Stimulated activated CD8-positive, alpha-beta memory T cell treated with anti-CD3 and anti-CD28 coated beads, Interleukin-7, amount 100 ng/mL, for 24 hours (primary cell): ENCODE results near the gene CELF2.

Experiments
- DNase-seq: peaks from one replicate; pipeline ENCODE4 v3.0.0-alpha.2; 2020; ENCODE audit warnings: low read depth

The CELF2 gene

DNA sequence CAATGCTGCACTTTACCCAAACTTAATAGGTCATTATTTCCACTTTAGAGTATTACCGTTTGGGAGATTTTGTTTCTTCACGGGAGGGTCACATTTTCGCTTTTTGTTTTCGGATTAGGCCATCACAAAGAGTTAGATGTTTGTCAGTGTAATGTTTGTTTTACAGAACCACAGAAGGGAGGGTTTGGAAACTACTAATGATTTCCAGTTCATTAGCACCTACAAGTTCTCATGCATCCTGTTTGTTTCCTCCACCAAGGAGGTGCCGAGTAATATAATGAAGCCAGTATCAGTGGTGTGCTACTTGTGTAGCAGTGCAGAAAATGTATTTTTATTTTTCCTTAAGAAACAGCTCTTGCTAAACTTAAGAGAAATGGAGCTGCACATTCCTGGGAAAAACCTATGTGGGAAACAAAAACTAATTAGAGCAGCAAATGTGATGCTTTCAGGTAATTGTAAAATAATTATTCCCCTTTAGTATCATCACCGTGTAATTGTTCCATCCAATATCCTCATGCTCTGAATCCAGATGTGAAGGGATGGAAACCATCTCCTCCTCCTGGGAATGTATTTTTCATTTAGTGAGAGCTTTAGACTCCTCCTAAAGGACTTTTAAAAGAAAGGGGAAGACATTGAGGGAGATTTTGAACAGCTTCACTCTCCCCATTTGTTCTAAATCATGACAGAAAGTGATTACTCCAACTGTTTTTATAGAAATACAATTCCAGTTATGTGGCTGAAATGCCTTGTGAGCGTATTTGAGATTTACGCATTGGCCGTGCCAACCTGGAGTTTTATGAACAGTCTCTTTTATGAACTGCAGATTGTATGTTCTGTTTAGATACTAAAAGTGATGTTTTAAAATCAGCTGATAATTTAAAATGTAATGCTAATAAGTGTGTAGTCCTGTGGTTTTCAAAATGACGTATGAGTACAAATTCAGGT is 5.6 kb downstream of the CELF2 start:
- DNase-seq: no peak

GRCh38 chr10:11024596-11024995 is 6.9 kb downstream of the CELF2 start:
- no peak for DNase-seq

DNA sequence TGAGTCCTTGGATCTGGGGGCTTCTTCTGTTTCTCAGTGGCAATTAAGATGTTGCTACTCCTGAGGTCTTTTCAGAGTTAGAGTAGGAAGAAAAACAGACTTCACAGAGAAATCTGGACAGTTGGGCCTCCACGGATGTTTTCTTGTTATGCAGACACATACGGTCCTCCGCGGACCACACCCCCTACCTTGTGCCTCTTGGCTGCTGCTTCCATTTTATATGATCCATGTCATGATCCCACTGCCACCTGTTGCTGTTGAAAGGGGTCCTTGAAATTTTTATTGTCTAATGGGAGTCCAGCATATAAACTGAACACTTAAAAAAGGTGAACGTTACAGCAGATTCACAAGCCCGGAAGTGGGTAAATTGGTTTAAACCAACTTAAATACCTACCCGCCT is 8.3 kb downstream of the CELF2 start:
- no peak for DNase-seq

DNA sequence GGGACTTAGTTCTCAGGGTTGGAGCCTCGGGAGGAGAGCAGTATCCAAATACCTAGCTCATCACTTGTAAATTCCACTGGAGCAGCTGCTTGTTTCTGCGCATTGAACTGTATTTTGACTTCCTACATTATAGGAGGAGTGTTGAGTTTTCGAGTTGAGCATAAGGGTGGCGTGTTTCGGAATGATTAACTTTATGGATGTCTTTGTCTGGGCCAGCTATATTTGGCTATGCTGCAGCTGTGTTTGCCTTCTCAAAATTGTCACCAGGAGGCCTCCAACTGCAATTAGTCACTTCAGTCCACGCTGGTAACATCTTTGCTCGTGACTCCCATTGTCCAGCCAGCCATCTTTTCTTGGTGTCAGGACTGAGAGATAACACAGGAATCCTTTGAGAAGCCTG is 9.1 kb downstream of the CELF2 start:
- no peak for DNase-seq

- DNase-seq: no peak
These were observed 17.1 kb downstream of the CELF2 start for GRCh38 chr10:11034762-11035161.

DNA sequence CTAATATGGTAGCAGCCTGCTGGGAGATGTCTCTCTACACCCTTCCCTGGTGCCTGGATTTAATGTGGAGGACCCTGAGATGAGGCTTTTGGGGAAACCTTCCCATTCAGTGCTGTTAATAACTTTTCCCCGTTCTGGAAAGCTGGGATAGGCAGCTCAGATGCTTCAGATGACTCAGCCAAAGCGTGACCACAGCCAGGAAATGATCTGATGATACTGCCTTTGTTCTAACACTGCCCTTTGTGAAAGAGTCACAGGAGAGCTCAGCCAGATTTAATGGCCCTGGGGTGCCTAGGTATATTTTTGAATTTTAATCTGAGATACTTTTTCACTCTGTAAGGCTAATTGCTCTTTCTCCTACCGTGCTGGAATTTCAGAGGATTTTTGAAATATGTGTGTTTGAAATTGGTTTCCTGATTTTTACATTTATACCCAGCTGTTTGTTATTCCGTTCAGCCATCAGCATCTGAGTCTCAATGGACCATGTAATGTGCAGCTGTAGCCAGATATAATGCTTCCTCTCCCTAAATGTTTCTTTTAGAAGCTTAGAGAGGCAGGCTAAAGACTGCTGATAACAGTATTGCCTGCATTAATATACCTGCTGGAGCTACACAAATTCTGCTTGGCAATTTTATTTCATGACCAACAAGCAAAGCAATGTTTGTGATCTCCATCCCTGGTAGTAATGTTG is 17.8 kb downstream of the CELF2 start:
- no peak for DNase-seq

DNA sequence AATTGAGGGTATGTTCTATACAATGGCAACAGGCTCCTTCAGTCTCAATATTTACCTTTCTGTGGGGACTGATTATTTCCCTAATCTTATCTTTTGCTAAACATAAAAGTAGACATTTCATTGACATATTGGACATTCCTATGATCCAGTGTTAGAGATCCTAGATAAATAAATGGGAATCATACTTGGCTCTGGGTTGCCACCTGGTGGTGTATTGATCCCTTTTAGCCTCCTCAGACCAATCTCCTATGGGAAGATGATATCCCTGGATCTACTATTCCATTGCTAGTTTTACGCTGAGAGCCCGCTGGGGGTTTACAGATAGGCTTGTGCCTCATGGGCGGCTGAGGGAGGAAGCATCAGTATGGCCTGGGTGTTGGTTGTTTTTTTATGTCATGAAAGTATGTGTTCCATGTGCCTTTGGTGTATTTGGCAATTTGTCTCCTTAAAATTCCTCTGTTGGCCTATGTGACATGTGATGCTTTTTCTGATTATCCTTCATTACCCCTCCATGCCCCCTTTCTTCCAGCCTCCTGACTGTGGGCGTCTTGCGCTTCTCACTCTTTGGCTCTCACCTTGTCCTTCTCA is 18.8 kb downstream of the CELF2 start:
- no peak for DNase-seq

GRCh38 chr10:11037991-11038390 is 20.3 kb downstream of the CELF2 start:
- no peak for DNase-seq

- DNase-seq: no peak
These were observed 24.7 kb downstream of the CELF2 start for GRCh38 chr10:11042357-11042756.

DNA sequence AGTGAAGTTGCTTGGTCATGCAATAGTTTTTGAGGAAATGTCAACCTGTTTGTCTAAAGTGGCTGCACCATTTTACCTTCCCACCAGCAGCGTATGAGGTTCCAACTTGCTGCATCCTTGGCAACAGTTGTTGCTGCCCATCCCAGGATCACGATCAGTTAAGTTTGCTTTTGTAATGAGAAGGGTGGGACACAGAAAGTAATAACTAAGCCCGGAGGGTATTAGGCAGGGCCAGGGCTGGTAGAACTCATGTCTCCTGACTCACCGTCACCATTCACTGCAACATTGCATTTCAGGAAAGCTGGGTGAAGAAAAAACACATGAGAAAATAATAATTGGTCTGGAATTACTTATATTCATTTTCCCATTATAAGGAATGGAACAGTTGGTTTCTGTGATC is 25.4 kb downstream of the CELF2 start:
- DNase-seq: no peak

DNA sequence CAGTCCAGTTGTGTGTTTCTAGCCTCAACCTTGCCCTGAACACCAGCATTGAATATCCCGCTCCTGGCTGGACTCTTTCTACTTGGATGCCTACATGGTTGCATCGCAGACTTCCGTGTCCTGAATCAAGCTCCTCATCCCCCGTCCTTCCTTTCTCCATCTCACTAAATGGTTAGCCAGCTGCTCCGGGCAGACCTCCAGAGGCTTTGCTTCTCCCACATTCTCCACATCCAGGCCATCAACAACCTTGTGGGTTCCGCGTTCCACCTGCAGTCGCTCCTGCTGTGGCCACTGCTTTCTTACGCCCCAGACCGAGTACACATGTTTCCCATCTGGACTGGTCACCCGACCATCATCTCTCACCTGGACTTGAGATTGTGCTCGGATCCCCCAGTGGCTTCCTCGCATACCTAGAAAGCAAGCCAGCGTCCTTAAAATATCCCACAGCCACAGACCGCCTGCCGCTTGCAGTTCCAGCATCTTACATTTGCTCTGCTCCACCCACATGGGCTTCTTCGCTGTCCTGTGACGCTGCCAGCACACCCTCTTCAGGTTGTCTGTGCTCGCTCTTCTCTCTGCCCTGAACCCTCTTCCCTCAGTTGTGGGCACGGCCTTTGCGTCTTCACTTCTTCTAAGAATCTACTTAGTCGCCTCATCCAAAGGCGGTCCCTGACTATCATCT is 25.9 kb downstream of the CELF2 start:
- no peak for DNase-seq

- no peak for DNase-seq
These were observed 27.8 kb downstream of the CELF2 start for GRCh38 chr10:11045487-11045886.

- DNase-seq: no peak
These were observed 28.5 kb downstream of the CELF2 start for GRCh38 chr10:11045995-11046775.

DNA sequence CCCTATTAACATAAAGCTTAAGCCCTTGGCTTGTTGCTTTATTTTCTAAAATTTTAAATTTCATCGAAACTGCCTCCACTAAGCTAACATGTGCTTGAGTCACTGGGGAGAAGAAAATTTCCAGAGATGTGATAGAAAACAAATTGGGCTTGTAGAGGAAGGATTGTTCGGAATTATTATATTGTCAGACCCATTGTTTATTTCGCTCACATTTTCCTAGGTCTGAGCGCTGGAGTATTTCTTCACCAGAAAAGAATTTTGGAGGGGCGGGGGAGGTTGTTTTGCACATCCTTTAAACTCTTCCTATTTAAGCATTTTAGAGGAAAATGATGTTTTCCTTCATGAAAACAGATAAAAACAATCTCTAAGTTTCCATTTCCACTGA is 29.1 kb downstream of the CELF2 start:
- no peak for DNase-seq

GRCh38 chr10:11048707-11049278 is 31.1 kb downstream of the CELF2 start:
- no peak for DNase-seq

DNA sequence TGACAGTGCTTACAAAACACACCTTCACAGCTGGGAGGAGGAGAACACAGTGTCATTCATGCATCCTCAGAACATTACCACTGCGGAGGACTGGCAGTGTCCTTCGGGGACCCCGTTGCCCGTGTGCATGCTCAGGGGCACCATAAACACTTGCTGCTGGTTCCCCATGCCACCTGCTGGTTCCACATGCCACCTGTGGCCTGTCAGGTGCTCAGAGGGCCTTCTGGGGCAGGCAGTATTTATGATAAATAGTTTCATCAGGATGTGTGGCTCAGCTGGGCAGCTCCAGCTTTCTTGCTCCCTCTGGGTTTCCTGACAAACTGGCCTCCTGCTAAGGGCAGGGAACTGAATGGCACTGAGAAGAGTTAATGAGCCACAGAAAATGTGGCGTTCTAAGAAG is 32.1 kb downstream of the CELF2 start:
- no peak for DNase-seq

GRCh38 chr10:11050301-11051287 is 32.9 kb downstream of the CELF2 start:
- no peak for DNase-seq

GRCh38 chr10:11057018-11057417 is 39.3 kb downstream of the CELF2 start:
- DNase-seq: no peak

- no peak for DNase-seq
These were observed 39.8 kb downstream of the CELF2 start for GRCh38 chr10:11057448-11057847.

DNA sequence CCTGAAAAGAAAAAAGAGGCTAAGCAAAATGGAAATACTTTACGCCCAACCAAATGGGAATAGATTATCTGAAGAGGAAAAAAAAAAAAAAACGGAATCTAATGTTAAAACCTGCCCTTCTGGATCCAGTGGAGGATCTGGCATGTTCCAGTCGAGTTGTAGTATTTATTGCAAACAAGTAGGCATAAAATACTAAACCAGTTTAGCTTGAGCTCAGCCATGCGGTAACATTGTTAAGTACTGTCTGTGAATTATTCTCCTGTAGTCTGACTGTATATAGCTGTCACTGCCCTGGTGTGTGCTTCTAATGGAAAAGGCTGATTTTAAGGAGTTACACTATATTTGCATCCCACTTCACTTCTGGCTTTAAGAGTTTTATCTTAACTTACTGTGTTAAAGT is 40.3 kb downstream of the CELF2 start:
- no peak for DNase-seq
